Raji (cell line): Measurements from ENCODE around the gene LSAMP.

ENCODE experiments used
- POLR2A ChIP-seq: IDR thresholded peaks from 2 replicates; pipeline ENCODE4 v1.6.1; 2011; ENCODE audit warnings: low read depth, low read length, control low read depth; ENCODE audit not compliant: insufficient read depth

Gene LSAMP

DNA sequence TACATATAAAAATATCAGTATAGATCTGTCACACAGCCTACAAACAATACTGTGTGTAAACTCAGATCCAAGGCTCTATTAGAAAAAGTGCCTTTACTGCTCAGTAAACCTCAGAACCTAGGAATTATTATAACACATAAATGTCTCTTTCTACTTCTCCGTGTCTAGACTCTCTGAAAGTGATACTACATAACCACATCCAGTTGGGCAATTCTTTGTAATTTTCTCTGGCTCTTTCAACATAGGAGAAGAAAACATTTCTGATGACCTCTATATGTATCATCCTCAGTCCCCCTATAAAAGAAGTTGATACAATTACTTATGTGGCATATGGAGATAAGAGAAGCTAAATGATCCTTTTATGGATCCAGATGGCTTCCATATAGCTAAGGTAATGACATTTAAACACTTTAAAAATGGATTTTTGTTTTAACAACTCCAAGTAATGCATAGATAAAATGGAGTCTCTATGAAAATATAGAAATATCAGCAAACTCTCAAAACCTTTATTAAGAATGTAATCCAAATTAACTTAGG, 104.5 kb downstream of the LSAMP start:
- no peak for TF ChIP-seq POLR2A

DNA sequence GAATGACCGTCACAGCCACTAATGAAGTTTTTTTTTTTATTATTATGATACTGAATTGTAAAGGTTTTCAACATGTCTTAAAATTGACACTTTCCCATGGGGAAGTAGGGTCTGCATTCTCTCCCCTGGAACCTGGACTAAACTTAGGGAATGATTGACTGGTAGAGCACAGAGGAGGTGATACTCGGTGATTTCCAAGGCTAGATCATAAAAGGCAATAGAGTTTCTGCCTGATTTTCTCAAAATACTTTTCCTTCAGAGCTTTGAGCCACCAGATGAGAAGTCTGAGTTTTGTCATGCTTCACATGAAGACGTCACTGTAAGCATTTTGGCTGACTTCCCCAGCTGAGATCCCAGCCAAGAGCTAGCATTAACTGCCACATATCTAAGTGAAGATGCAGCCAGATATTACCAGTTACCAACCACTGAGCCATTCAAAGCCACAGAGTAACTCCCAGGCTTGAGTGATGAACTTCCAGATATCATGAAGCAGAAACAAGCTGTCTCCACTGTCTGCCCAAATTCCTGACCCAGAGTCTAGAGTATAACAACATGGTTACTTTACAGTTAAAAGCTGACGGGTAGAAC, 105.8 kb downstream of the LSAMP start:
- no peak for TF ChIP-seq POLR2A

DNA sequence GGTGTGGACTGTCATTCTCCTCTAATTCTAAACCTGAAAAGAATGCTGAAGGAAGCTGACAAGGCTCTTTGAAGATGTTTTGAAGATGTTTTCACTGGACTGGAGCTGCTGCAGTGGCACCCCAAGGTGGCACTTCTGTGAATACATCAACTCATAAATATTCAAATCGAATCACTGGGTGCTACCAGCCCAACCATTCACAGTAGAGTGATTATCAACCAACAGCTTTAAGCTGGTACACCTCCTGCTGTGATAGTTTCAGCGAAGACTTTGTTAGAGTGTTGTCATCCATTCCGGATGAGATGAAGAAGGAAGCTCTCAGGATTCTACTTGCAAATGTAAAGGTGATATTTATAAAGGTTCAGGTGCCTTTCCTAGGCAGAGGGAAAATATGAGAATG, 106.6 kb downstream of the LSAMP start:
- no peak for TF ChIP-seq POLR2A

DNA sequence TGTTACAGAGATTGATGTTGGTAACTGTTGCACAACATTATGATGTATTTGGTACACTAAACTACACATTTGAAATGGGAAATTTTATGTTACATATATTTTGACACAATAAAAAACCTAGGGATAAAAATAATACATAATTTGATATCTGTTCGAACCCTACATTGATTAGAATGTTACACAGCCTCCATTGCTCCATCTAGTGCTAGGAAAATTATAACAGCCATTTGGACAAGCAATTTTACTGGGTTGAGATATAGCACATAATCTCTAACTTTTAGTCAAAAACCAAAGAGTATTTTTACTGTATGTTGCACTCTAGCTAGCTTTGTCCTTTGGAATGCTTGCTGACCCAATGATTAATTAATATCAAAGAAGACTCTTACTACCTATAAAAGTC, 108.1 kb downstream of the LSAMP start:
- TF ChIP-seq POLR2A, result no peak

DNA sequence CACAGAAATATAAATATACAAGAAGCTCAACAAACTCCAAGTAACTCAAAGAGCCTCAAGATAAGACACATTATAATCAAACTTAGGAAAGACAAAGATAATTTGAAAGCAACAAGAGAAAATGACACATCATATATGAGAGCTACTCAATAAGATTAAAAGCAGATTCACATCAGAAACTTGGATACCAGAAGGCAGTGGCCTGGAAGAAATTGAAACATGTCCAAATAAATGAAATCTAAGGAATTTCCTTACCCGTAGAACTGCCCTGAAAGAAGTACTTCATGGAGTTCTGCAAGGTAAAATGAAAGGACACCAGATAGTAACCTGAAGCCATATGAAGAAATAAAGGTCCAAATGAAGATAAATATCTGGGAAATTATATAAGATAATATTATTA, 113.9 kb downstream of the LSAMP start:
- no peak for TF ChIP-seq POLR2A

DNA sequence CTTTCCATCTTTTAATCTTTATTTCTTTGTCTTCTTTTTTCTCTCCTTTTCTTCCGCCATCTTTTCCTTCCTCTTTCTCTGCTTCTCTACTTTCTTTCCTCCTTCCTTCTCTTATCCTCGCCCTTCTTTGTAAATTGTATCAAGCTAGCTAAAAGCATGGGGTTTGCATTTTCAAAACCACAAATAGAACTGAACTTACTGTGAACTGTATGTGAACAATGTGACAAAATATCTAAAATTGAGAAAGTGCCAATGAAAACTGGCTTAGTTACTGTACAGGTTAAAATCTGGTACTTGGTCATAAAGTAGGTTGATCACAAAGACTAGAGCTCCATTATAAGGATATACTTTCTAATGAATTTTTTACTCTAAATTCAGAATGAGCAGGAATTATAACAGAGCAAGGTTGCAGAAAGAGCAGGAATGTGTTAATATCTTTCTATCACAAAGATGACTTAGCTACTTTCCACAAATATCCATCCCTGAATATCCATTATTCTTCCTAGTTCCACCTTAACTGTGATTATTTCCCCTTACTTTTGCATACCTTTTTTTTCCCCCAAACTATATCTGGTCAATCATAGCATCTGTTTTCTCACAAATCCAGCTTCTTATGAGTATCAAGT, 122.4 kb downstream of the LSAMP start:
- TF ChIP-seq POLR2A, result no peak

DNA sequence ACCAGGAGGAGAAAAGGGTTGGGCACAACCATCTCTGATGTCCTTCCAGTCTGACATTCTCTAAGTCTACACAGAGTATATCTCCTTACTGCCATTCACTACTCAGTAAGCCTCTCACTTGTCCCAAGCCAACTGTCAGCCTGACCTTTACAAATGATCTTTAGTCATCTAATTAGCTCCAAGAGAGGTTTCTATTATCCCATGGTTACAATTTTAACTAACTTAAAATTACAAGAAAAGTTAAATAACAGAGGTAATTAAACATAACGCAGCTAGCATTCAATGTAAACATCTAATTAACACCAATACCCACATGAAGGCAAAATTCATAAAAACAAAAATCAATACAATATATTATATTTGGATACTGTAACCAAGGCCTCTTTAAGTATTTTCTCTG, 126.9 kb downstream of the LSAMP start:
- TF ChIP-seq POLR2A, result no peak

DNA sequence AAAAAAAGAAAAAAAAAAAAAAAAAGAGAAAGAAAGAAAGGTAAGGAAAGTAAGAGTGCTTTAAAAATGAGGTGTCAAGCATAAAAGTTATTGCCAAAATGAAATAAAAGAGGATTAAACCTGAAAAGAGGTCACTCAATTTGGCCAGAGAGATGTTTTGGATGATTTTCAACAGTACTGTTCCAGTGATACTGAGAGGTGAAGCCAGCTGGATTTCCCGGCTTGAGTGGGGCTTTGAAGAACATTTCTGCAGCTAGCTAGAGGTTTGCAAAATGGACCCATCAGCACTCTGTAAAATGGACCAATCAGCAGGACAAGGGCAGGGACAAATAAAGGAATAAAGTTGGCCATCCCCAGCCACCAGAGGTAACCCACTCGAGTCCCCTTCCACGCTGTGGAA, 128.5 kb downstream of the LSAMP start:
- no peak for TF ChIP-seq POLR2A

DNA sequence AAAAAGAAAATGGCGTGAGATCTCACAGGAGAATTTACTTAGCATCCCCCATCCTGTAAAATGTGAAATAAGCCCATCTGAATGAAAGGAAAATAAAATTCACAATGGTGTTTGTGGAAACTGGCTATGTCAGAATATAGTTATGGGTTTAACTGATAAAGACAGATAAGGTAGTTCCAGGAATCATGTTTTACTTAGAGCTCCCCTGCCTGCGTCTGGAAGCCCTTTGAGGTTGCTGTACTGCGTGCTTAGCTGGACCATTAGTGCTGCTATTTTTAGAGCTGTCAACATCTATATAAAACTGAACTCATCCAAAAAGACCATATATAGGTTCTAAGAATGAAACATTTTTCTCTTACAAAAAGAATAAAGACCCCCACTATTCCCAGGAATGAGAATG, 130.8 kb downstream of the LSAMP start:
- TF ChIP-seq POLR2A, result no peak

DNA sequence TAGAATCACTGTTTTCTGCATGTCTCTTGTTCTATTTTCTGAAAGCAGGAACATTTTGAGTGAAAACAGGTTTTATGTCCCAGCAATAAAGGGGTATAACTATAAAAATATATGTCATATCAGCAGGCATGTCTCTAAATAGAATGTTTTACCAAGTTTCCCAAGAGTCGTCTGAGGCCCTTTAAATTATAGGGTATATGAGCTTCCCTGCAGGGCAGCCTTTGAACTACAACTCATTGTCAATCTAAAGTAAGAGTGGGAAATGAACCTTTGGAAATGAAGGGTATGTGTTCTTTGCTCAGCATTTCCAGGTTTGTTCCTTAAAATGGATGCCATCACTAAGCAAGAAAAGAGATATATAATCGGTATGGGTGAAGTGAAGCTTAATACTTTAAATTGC, 138.6 kb downstream of the LSAMP start:
- TF ChIP-seq POLR2A, result no peak

DNA sequence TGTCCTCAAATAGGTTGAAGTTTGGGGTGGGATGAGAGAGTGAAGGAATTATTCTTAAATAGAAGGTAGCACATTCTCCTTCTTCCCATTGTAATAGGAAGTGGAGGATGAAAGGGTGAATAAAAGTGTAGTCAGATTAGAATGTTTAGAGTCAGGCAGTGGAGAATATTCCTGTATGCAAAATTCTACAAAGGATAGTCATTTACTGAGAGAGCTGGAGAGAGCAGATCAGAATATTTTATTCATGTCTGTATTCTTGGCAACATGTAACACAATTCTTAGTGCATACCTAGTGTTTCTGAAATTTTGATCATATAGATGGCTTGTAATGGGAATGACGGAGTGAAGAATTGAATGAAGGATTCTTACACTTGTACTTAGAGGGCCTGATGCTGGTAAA, 139.1 kb downstream of the LSAMP start:
- TF ChIP-seq POLR2A, result no peak

DNA sequence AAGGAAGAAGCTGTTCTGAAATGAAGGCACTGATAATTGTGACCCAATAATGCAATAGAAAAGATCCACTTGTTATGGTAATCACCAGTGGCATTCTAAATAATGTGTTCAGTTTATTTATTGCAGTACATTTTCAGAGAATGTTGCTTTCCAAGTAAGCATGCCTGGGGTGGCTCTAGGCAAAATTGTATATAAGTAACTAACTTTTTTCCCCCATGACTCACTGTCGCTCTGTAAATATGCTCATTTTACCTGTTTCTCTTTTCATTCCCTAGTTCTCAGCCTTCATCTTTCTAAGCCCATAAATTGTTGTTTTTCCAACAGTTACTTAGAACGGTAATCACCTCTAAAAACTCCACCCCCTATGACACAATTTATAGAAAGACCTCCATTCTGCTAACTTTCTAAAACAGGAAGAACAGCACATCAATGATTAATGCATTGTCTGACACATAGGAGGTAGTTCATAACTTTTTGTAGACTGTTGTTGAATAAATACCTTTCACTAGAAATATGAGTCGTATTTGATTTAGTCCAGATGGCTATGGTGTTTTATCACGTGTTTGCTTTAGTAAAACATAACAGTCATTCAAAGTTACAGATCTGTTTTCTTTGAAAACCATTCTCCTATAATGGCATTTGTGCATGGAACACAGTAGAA, 143.1 kb downstream of the LSAMP start:
- no peak for TF ChIP-seq POLR2A

DNA sequence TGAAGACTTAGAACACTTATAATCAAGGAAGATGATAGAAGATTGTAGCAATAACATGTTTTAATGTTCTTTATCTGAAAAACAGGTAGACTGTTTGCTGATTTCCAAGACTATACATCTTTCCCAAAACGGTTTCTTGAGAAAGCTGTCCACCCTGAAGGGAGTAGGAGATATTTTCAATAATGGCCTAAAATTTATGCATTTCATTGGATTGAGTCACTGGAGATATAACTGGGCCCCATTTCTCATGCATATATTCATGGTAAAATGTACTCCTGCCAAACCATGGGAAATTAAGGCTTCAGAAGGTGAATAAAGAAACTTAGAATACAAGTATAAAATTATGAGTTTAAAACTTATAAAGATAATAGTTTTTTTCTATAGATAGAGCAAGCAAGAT, 143.9 kb downstream of the LSAMP start:
- no peak for TF ChIP-seq POLR2A

DNA sequence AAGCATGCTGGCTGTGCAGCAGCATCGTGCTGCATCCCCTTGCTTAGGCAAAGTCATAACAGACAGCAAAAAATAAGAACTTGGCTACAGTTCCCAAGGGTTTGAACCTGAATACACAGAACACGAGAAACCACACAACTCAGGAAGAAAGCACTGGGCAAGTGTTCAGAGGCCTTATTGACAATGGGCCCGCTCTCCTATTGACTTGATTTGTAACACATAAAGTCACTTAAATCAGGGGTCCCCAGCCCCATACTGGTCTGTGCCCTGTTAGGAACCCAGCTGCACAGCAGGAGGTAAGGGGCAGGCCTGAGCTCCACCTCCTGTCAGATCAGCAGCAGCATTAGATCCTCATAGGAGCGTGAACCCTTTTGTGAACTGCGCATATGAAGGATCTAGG, 145.1 kb downstream of the LSAMP start:
- TF ChIP-seq POLR2A, result no peak

DNA sequence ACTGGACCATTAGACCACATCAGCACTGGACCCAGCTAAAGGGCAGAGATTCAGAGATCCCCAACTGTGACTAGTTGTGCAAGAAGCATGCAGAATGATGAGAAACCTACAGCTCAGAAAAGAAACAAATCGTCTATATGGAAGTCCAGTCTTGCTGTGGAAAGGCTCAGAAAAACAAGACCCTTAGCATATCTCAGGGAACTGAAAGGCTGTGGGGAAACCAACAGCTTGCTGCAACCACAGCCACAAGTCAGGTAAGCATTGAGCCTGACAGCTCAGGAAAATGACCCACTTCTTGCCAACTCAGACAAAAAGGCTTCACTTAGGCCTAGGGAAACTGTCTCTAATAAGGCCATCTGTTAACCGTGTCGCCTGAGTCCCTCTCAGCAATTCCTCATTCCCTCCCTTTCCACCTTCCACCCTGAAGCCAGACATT, 145.6 kb downstream of the LSAMP start:
- no peak for TF ChIP-seq POLR2A

DNA sequence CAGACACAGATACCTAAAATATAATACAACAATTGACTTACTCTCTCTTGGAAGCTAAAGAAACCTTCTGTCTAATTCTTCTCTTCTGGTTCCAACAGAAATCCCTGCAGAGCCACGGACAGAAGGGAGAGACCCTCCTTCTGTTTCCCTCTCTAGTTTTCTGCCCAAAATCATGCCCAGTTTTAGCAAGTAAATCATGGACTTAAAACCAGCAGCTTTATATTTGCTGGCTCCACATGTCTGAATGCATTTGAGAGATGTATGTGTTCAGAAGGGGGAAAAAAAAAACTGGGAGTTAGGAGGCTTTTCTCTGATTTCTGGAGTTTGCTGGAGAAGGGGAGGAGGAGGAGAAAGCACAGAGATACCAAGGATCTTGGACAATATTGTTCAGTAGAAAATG, 147.1 kb downstream of the LSAMP start:
- TF ChIP-seq POLR2A, result no peak
